Measurements from ENCODE around the gene GOLPH3L. TPM values are rescaled to one million over a fixed set of nuclear protein-coding genes. Genes with fewer than 3 reads are reported as not detected.

The GOLPH3L gene
- total and polyA plus RNA-seq, 10 of the 15 experiments (the other 5 are each of a cell fraction or from before 2014, with no cell fraction given), result 7.7 to 29.9 (median 19.2) TPM

DNA sequence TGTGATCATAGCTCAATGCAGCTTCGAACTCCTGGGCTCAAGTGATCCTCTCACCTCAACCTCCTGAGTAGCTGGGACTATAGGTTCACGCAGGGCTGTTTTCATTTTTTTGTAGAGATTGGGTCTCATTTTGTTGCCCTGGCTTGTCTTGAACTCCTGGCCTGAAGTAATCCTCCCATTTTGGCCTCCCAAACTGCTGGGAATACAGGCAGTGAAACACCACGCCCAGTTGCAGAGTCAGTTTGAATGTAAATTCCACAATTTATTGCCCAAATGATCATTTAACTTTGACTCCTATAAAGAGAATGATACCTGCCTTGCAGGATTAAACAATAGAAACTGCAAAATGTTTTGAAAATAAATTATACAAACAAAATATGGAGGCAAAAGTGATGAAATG lies 10.7 kb downstream of the GOLPH3L start:
- ChIA-PET POLR2A (interaction anchor here (0.6 to 2.0 kb wide), 2 partner anchors 11 to 154 kb away, joined by 3 to 7 read pairs; partner anchors contain the start of gene GOLPH3L), SMC1A (ENCODE audit: uncharacterized antibody, unreplicated experiment) (interaction anchor here (1.2 kb wide), 2 partner anchors 11 to 15 kb away, joined by 5 to 6 read pairs; partner anchors contain the start of gene GOLPH3L), RAD21 (ENCODE audit: unreplicated experiment) (interaction anchor here (0.9 kb wide), 1 partner anchor 11 kb away, joined by 5 read pairs; the partner anchor contains the start of gene GOLPH3L), CTCF (interaction anchor here (2.0 to 3.6 kb wide), 2 partner anchors 11 to 126 kb away, joined by 4 to 14 read pairs; partner anchors contain the start of gene GOLPH3L)
- DNase-seq (ENCODE audit: low read depth, low spot score) (no peak), FAIRE-seq (no peak), ATAC-seq (no peak)
- Histone ChIP-seq H3K9me3 (replicated peaks; ENCODE audit: control insufficient read depth, insufficient read depth, low read length) (no peaks in the 10 kb centered on the region; the same call in 2 of the 3 replicates), H3K4me2 (ENCODE audit: control insufficient read depth, insufficient read depth) (no peak overlapping the region), H3K27ac (ENCODE audit: control insufficient read depth, insufficient read depth) (no peak overlapping the region), H3K4me3 (no peak overlapping the region), H4K20me1 (ENCODE audit: control insufficient read depth, insufficient read depth) (no peaks in the 10 kb centered on the region), H3K79me2 (ENCODE audit: control insufficient read depth, insufficient read depth, low read length) (no peaks in the 10 kb centered on the region), H3K36me3 (ENCODE audit: control insufficient read depth in 2 of 2, insufficient read depth in 2 of 2, low read length in 1 of 2) (peaks cover 0 to 6% of the 10 kb centered on the region in 2 experiments; a peak in 2 of 4 replicates), H3K9ac (ENCODE audit: control insufficient read depth, insufficient read depth, low read length) (no peak overlapping the region), H3K4me1 (ENCODE audit: control insufficient read depth, insufficient read depth, low read length) (peaks cover 4% of the 10 kb centered on the region), H3K27me3 (replicated peaks in 1 of 2; ENCODE audit: control insufficient read depth in 2 of 2, insufficient read depth in 2 of 2, low read length in 1 of 2) (no peaks in the 10 kb centered on the region), H2AFZ (ENCODE audit: control insufficient read depth, low read depth, low read length) (no peak overlapping the region)
- TF ChIP-seq CREB1 (IDR thresholded peaks at IDR 0.05; ENCODE audit: low read depth) (no peak), GABPA (IDR thresholded peaks at IDR 0.05; ENCODE audit: low read depth) (no peak), RUNX3 (IDR thresholded peaks at IDR 0.05; ENCODE audit: low read length) (no peak), RCOR1 (conservative IDR thresholded peaks at IDR 0.05; ENCODE audit: low read depth, low read length) (no peak), ZNF24 (IDR thresholded peaks at IDR 0.05) (no peak), NFIC (IDR thresholded peaks at IDR 0.05; ENCODE audit: low read depth, low read length) (no peak), SIN3A (IDR thresholded peaks at IDR 0.05; ENCODE audit: low read depth, low read length) (no peak)
- TF ChIP-seq, protein P1, sequence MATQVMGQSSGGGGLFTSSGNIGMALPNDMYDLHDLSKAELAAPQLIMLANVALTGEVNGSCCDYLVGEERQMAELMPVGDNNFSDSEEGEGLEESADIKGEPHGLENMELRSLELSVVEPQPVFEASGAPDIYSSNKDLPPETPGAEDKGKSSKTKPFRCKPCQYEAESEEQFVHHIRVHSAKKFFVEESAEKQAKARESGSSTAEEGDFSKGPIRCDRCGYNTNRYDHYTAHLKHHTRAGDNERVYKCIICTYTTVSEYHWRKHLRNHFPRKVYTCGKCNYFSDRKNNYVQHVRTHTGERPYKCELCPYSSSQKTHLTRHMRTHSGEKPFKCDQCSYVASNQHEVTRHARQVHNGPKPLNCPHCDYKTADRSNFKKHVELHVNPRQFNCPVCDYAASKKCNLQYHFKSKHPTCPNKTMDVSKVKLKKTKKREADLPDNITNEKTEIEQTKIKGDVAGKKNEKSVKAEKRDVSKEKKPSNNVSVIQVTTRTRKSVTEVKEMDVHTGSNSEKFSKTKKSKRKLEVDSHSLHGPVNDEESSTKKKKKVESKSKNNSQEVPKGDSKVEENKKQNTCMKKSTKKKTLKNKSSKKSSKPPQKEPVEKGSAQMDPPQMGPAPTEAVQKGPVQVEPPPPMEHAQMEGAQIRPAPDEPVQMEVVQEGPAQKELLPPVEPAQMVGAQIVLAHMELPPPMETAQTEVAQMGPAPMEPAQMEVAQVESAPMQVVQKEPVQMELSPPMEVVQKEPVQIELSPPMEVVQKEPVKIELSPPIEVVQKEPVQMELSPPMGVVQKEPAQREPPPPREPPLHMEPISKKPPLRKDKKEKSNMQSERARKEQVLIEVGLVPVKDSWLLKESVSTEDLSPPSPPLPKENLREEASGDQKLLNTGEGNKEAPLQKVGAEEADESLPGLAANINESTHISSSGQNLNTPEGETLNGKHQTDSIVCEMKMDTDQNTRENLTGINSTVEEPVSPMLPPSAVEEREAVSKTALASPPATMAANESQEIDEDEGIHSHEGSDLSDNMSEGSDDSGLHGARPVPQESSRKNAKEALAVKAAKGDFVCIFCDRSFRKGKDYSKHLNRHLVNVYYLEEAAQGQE (IDR thresholded peaks at IDR 0.05; ENCODE audit: low read depth, low read length), result no peak
- TF ChIP-seq, protein P2, sequence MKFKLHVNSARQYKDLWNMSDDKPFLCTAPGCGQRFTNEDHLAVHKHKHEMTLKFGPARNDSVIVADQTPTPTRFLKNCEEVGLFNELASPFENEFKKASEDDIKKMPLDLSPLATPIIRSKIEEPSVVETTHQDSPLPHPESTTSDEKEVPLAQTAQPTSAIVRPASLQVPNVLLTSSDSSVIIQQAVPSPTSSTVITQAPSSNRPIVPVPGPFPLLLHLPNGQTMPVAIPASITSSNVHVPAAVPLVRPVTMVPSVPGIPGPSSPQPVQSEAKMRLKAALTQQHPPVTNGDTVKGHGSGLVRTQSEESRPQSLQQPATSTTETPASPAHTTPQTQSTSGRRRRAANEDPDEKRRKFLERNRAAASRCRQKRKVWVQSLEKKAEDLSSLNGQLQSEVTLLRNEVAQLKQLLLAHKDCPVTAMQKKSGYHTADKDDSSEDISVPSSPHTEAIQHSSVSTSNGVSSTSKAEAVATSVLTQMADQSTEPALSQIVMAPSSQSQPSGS (IDR thresholded peaks at IDR 0.05; ENCODE audit: low read length), result no peak
- in situ Hi-C loops (cut with MboI), result no loop called here
- intact Hi-C loops (cut with micrococcal nuclease; ENCODE audit: unreplicated experiment), result no loop called here
- WGBS (ENCODE audit: insufficient coverage, insufficient replicate concordance, low lambda C conversion rate, missing lambda C conversion rate), result 96% methylated on average over 3 of the region's 3 CpGs
- no TSS peak for BruUV-seq (replicated peaks)
